IPS DF 19.7 (cell line): Measurements from ENCODE around the gene ARID1B.

ENCODE experiments used
- DNase-seq: peaks from one replicate; pipeline ENCODE4 v3.0.0-alpha.2; 2013; ENCODE audit warnings: low read depth, low spot score

The ARID1B gene

GRCh38 chr6:156773935-156774852, 3.0 kb upstream of the ARID1B start:
- DNase-seq = no peak

- no peak for DNase-seq
Measured at GRCh38 chr6:156774863-156775405, 2.2 kb upstream of the ARID1B start.

- no peak for DNase-seq
Measured at GRCh38 chr6:156775717-156776116, 1.5 kb upstream of the ARID1B start.

- no peak for DNase-seq
Measured at GRCh38 chr6:156776470-156776839, 723 bp upstream of the ARID1B start.

GRCh38 chr6:156777577-156778453, 637 bp downstream of the ARID1B start:
- DNase-seq = no peak

- no peak for DNase-seq
Measured at GRCh38 chr6:156778454-156779205, 1.5 kb downstream of the ARID1B start.

- DNase-seq = no peak
Measured at GRCh38 chr6:156779206-156780094, 2.3 kb downstream of the ARID1B start.

- peak; percentile 33 for DNase-seq
Measured at GRCh38 chr6:156780102-156780641, 3.0 kb downstream of the ARID1B start.

- DNase-seq = no peak
Measured at GRCh38 chr6:156780962-156781853, 4.0 kb downstream of the ARID1B start.

- no peak for DNase-seq
Measured at GRCh38 chr6:156781861-156782631, 4.9 kb downstream of the ARID1B start.

- DNase-seq = no peak
Measured at GRCh38 chr6:156782691-156783320, 5.6 kb downstream of the ARID1B start.

- DNase-seq = no peak
Measured at GRCh38 chr6:156783958-156784357, 6.8 kb downstream of the ARID1B start.

- no peak for DNase-seq
Measured at GRCh38 chr6:156786652-156787051, 9.5 kb downstream of the ARID1B start.

- DNase-seq = no peak
Measured at GRCh38 chr6:156787569-156788492, 10.7 kb downstream of the ARID1B start.

- no peak for DNase-seq
Measured at GRCh38 chr6:156789081-156789943, 12.1 kb downstream of the ARID1B start.
